SIG-M5 treated with dmso at 0.1 percent for 504 hours (cell line): ENCODE measurements around the gene ELF1.

Source experiments
- DNase-seq: peaks from one replicate; lab custom pipeline; 2025; ENCODE audit not compliant: unreplicated experiment; lab: John Stamatoyannopoulos, UW

Gene ELF1

GRCh38 chr13:41006978-41007743, 12.0 kb downstream of the ELF1 start:
- peak; percentile 90 for DNase-seq

GRCh38 chr13:41006306-41006705, 12.8 kb downstream of the ELF1 start:
- no peak for DNase-seq

- DNase-seq = no peak
These were observed 13.4 kb downstream of the ELF1 start for GRCh38 chr13:41005704-41006103.

- peak; percentile 88 for DNase-seq
These were observed 14.0 kb downstream of the ELF1 start for GRCh38 chr13:41004875-41005693.

- no peak for DNase-seq
These were observed 16.5 kb downstream of the ELF1 start for GRCh38 chr13:41002606-41003005.

GRCh38 chr13:41001695-41002094, 17.4 kb downstream of the ELF1 start:
- DNase-seq = no peak

GRCh38 chr13:40999416-40999815, 19.7 kb downstream of the ELF1 start:
- DNase-seq = peak; percentile 67

- peak; percentile 80 for DNase-seq
These were observed 22.6 kb downstream of the ELF1 start for GRCh38 chr13:40996426-40997092.

GRCh38 chr13:40995997-40996396, 23.1 kb downstream of the ELF1 start:
- no peak for DNase-seq

- no peak for DNase-seq
These were observed 24.4 kb downstream of the ELF1 start for GRCh38 chr13:40994581-40995230.

GRCh38 chr13:40993987-40994386, 25.1 kb downstream of the ELF1 start:
- peak; percentile 77 for DNase-seq

- no peak for DNase-seq
These were observed 26.2 kb downstream of the ELF1 start for GRCh38 chr13:40992678-40993518.

- no peak for DNase-seq
These were observed 31.4 kb downstream of the ELF1 start for GRCh38 chr13:40987606-40988280.

- DNase-seq = no peak
These were observed 32.8 kb downstream of the ELF1 start for GRCh38 chr13:40986101-40986856.

- DNase-seq = no peak
These were observed 33.6 kb downstream of the ELF1 start for GRCh38 chr13:40985381-40986100.

GRCh38 chr13:40984668-40985366, 34.3 kb downstream of the ELF1 start:
- DNase-seq = no peak

GRCh38 chr13:40983725-40984667, 35.1 kb downstream of the ELF1 start:
- no peak for DNase-seq
